ENCODE measurements around the gene SLC2A14. TPM values are rescaled to one million over a fixed set of nuclear protein-coding genes. Genes with fewer than 3 reads are reported as not detected.
A peak's percentile ranks its signal among the peaks of the same experiment; 100 is the strongest.
"Not testable (repeated sequence)": the region's sequence is repeated elsewhere in the genome, so short reads cannot be mapped to it uniquely, and the experiment has no call there.

SLC2A14 gene
- total RNA-seq, 1 donor from 2014 or later, result 2.8 TPM

DNA sequence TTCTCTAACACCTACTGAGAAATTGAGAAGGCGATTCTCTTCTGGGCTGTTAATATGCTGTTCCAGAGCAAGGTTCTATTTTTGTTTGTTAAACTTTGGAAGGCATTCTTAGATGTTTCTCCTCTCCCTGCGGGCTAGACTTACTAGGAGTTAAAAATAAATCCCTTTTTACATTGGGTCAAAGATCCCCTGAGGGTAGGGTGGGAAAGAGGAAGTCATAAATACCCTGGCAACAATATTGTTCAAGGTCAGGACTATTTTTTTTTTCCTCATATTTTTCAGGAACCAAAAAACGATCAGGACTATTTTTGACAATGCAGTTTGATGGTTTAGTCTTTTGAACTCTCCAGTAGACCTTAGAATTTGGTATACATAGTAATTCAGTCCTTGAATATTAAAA lies 12.0 kb upstream of the SLC2A14 start:
- no peaks in the 10 kb centered on the region for H3K27me3 ChIP-seq (ENCODE audit: insufficient read depth, low read length)
- no peak for TF ChIP-seq EZH2 (IDR thresholded peaks at IDR 0.05; ENCODE audit: insufficient read depth, low read length)
- TF ChIP-seq, protein P1, sequence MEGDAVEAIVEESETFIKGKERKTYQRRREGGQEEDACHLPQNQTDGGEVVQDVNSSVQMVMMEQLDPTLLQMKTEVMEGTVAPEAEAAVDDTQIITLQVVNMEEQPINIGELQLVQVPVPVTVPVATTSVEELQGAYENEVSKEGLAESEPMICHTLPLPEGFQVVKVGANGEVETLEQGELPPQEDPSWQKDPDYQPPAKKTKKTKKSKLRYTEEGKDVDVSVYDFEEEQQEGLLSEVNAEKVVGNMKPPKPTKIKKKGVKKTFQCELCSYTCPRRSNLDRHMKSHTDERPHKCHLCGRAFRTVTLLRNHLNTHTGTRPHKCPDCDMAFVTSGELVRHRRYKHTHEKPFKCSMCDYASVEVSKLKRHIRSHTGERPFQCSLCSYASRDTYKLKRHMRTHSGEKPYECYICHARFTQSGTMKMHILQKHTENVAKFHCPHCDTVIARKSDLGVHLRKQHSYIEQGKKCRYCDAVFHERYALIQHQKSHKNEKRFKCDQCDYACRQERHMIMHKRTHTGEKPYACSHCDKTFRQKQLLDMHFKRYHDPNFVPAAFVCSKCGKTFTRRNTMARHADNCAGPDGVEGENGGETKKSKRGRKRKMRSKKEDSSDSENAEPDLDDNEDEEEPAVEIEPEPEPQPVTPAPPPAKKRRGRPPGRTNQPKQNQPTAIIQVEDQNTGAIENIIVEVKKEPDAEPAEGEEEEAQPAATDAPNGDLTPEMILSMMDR (IDR thresholded peaks at IDR 0.05; ENCODE audit: insufficient read depth, low read depth, low read length), result no peak
- no peak overlapping the region for H3K4me3 ChIP-seq (ENCODE audit: insufficient read depth, low read depth, low read length)
- H3K36me3 ChIP-seq (ENCODE audit: insufficient read depth, low read length), result no peaks in the 10 kb centered on the region
- H3K4me2 ChIP-seq (ENCODE audit: low read length), result no peak overlapping the region
- Mint-ChIP-seq H3K27me3 (ENCODE audit: low read depth, unreplicated experiment) (no peaks in the 10 kb centered on the region), H3K36me3 (ENCODE audit: low read depth, unreplicated experiment) (peaks cover 4% of the 10 kb centered on the region), H3K9me3 (ENCODE audit: unreplicated experiment) (no peaks in the 10 kb centered on the region), H3K4me3 (ENCODE audit: unreplicated experiment) (no peak overlapping the region), H3K4me1 (ENCODE audit: low read depth, unreplicated experiment) (peaks cover 6% of the 10 kb centered on the region), H3K27ac (ENCODE audit: unreplicated experiment) (no peak overlapping the region)
- DNase-seq (ENCODE audit: low read depth), result no peak
- H3K9me3 ChIP-seq (ENCODE audit: insufficient read depth, low read depth, low read length), result no peaks in the 10 kb centered on the region
- H3K4me1 ChIP-seq (ENCODE audit: insufficient read depth, low read length), result no peaks in the 10 kb centered on the region
- no peaks in the 10 kb centered on the region for H4K20me1 ChIP-seq (ENCODE audit: insufficient read depth, low read length)
- H3K27ac ChIP-seq (ENCODE audit: low read depth, low read length), result no peak overlapping the region
- no peak overlapping the region for H2AFZ ChIP-seq (ENCODE audit: low read depth, low read length)
- no peak for FAIRE-seq
- H3K79me2 ChIP-seq (ENCODE audit: insufficient read depth, low read length), result no peaks in the 10 kb centered on the region
- H3K9ac ChIP-seq (ENCODE audit: low read length), result no peak overlapping the region

DNA sequence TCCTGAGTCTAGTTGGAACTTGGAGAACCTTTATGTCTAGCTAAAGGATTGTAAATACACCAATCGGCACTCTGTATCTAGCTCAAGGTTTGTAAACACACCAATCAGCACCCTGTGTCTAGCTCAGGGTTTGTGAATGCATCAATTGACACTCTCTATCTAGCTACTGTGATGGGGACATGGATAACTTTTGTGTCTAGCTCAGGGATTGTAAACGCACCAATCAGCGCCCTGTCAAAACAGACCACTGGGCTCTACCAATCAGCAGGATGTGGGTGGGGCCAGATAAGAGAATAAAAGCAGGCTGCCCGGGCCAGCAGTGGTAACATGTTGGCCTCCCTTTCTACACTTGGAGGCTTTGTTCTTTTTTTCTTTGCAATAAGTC lies 9.0 kb upstream of the SLC2A14 start:
- H3K27me3 Mint-ChIP-seq (ENCODE audit: low read depth, unreplicated experiment); H4K20me1 ChIP-seq (ENCODE audit: insufficient read depth, low read length); H3K27me3 ChIP-seq (ENCODE audit: insufficient read depth, low read length); H3K27ac ChIP-seq (ENCODE audit: low read depth, low read length); H3K79me2 ChIP-seq (ENCODE audit: insufficient read depth, low read length); H2AFZ ChIP-seq (ENCODE audit: low read depth, low read length); DNase-seq (ENCODE audit: low read depth); H3K4me3 ChIP-seq (ENCODE audit: insufficient read depth, low read depth, low read length); H3K9me3 ChIP-seq (ENCODE audit: insufficient read depth, low read depth, low read length); H3K4me1 Mint-ChIP-seq (ENCODE audit: low read depth, unreplicated experiment); H3K36me3 Mint-ChIP-seq (ENCODE audit: low read depth, unreplicated experiment); FAIRE-seq; H3K4me2 ChIP-seq (ENCODE audit: low read length); H3K36me3 ChIP-seq (ENCODE audit: insufficient read depth, low read length); H3K4me1 ChIP-seq (ENCODE audit: insufficient read depth, low read length); H3K9ac ChIP-seq (ENCODE audit: low read length); H3K4me3 Mint-ChIP-seq (ENCODE audit: unreplicated experiment); H3K9me3 Mint-ChIP-seq (ENCODE audit: unreplicated experiment): not testable (repeated sequence)
- H3K27ac Mint-ChIP-seq (ENCODE audit: unreplicated experiment), result peak overlapping the region; percentile 47

DNA sequence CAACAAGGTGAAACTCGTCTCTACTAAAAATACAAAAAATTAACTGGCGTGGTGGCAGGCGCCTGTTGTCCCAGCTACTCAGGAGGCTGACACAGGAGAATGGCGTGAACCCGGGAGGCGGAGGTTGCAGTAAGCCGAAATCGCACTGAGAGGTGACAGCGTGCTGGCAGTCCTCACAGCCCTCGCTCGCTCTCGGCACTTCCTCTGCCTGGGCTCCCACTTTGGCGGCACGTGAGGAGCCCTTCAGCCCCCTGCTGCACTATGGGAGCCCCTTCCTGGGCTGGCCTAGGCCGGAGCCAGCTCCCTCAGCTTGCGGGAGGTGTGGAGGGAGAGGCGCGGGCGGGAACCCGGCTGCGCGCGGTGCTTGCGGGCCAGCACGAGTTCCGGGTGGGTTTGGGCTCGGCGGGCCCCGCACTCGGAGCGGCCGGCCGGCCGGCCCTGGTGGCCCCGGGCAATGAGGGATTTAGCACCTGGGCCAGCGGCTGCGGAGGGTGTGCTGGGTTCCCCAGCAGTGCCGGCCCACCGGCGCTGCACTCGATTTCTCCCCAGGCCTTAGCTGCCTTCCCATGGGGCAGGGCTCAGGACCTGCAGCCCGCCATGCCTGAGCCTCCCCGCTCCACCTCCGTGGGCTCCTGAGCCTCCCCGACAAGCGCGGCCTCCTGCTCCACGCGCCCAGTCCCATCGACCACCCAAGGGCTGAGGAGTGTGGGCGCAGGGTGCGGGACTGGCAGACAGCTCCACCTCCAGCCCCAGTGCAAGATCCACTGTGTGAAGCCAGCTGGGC lies 8.4 kb upstream of the SLC2A14 start:
- not testable (repeated sequence) for FAIRE-seq; H3K4me1 ChIP-seq (ENCODE audit: insufficient read depth, low read length); H3K27me3 ChIP-seq (ENCODE audit: insufficient read depth, low read length); H3K36me3 Mint-ChIP-seq (ENCODE audit: low read depth, unreplicated experiment); DNase-seq (ENCODE audit: low read depth); H3K4me2 ChIP-seq (ENCODE audit: low read length); H2AFZ ChIP-seq (ENCODE audit: low read depth, low read length); H3K36me3 ChIP-seq (ENCODE audit: insufficient read depth, low read length); H3K27ac ChIP-seq (ENCODE audit: low read depth, low read length); H3K4me3 Mint-ChIP-seq (ENCODE audit: unreplicated experiment); H3K4me3 ChIP-seq (ENCODE audit: insufficient read depth, low read depth, low read length); H3K4me1 Mint-ChIP-seq (ENCODE audit: low read depth, unreplicated experiment); H3K27me3 Mint-ChIP-seq (ENCODE audit: low read depth, unreplicated experiment); H3K9me3 ChIP-seq (ENCODE audit: insufficient read depth, low read depth, low read length); H3K9me3 Mint-ChIP-seq (ENCODE audit: unreplicated experiment); H4K20me1 ChIP-seq (ENCODE audit: insufficient read depth, low read length); H3K9ac ChIP-seq (ENCODE audit: low read length); H3K79me2 ChIP-seq (ENCODE audit: insufficient read depth, low read length)
- H3K27ac Mint-ChIP-seq (ENCODE audit: unreplicated experiment), result peak overlapping the region; percentile 47
